Esophagus mucosa (tissue), 1 donor: ENCODE data around the gene LMNTD2. TPM values are rescaled to one million over a fixed set of nuclear protein-coding genes. Genes with fewer than 3 reads are reported as not detected.

ENCODE experiments used
- ATAC-seq: fragments of 200-7000 bp; cut with Tn5 transposase; one replicate; pipeline ENCODE4 v1.9.1; 2020
- total RNA-seq: library from RNA; stranded (reverse); gene quantifications from one replicate; pipeline ENCODE4 v1.2.4, GENCODE V29; 2023
- donor health status: DM: yes; HTN: yes; CAD: no.

LMNTD2 gene
- total RNA-seq, 1 donor from 2014 or later = 3.0 TPM

DNA sequence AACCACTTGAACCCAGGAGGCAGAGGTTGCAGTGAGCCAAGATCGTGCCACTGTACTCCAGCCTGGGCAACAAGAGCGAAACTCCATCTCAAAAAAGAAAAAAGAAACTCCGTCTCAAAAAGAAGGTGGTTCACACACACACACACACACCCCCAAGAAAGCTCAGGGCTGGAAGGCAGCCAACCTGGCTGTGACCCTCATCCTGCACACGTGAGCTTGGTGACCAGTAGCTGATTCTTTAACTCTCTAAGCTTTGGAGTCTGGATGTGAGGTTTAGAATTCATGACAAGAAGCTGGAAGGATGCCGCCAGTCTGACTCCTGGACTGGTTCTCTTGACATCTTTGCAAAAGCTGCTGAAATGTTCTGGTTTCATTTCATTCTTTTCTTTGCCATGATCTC lies 51.6 kb downstream of the LMNTD2 start:
- no peak for ATAC-seq

DNA sequence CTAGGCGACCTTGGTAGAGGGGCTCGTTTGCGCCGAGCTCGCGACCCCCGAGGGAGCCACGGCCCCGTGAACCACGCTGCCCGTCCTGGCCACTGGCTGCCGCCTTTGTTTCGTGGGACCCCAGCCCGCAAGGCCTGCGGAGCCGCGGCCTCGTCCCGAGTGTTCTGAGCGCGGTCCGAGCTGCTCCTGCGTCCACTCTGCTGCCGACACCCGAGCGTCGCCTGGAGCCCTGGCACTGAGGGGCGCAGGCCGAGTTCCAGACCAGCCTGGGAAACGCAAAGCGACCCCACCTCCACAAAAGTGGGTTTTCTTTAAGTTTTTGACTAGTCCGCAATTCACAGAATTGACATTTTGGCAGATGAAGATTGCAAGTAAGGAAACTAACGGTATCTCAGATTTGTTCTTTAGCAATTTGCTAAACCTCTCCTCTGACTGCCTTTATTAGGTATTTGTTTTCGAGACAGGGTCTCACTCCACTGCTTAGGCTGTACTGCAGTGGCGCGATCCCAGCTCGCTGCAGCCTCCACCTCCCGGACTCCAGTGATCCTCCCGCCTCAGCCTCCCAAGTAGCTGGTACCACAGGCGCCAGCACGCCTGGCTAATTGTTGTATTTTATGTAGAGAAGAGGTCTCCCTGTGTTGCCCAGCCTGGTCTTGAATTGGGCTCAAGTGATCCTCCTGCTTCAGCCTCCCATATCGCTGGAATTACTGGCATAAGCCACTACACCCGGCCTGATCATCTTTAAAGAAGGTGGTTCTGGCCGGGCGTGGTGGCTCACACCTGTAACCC lies 52.6 kb downstream of the LMNTD2 start:
- no peak for ATAC-seq

- ATAC-seq = peak; percentile 93
Observed at GRCh38 chr11:506995-507726, 53.4 kb downstream of the LMNTD2 start, which contains the start of gene RNH1. RNH1 (minus strand) TSS chr11:507242; CDS start chr11:502162, 5,080 bp downstream.

DNA sequence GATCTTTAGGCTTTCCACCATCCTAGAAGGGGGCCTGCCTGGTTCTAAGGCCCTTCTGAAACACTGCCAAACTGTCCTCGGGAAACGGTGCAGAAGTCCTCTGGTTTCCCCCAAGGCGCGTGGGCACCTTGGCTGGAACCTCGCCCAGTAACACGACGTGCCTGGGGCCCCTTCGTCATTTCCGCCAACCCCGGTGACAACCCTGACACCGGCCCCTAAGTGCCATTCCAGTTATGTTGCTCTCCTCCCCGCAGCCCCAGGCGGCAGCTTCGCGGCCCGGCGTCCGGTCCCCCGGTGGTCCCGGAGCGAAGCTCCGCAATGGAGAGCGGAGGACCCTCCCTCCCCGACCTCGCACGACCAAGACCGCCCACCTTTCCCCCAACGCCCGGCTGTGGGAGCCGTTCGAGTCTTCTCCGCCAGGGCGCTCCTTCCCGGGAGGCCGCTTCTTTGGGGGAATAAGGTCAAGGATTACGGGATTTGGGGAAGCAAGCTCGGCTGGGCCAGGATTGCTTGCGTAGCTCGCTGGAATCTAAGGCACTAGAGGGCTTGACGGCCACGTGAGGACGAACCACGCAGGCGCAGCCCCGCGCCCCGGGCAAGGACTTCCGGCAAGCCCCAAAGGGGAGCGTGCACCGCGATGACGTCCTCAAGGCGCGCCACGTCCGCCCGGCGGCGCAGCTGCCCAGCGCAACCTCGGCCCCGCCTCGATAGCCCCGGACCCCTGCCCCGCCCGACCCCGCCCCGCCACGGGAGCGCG lies 54.1 kb downstream of the LMNTD2 start:
- ATAC-seq = peak; percentile 81

DNA sequence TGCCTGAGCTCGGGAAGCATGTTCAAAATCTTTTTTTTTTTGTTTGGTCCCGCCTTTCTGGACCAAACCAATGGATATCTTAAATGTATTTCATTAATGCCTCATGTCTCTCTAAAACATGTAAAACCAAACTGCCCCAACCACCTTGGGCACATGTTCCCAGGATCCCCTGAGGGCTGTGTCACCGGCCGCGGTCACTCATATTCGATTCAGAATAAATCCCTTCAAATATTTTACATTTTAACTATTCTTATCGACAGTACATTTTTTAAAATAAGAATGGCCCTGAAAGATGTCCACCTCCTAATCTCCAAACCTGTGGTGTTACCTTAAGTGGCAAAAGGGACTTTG lies 55.6 kb downstream of the LMNTD2 start:
- no peak for ATAC-seq

Other genes with a start within 250 kb of the LMNTD2 start
- gene IFITM1, start 246.7 kb downstream of the LMNTD2 start, total RNA-seq = 59.8 TPM
- gene IFITM3, start 239.9 kb downstream of the LMNTD2 start, total RNA-seq = 180 TPM
- 0.32 TPM for gene B4GALNT4, start 191.2 kb downstream of the LMNTD2 start, total RNA-seq
- 359 TPM for gene PKP3, start 166.5 kb downstream of the LMNTD2 start, total RNA-seq
- 15.4 TPM for gene SIGIRR, start 145.7 kb downstream of the LMNTD2 start, total RNA-seq
- 12.8 TPM for gene ANO9, start 118.7 kb downstream of the LMNTD2 start, total RNA-seq
- gene PTDSS2, start 110.5 kb downstream of the LMNTD2 start, total RNA-seq = 12.0 TPM
- gene RNH1, start 53.5 kb downstream of the LMNTD2 start, total RNA-seq = 152 TPM
- gene HRAS, start 25.2 kb downstream of the LMNTD2 start, total RNA-seq = 118 TPM
- 1.3 TPM for gene LRRC56, start 23.2 kb downstream of the LMNTD2 start, total RNA-seq
- 19.6 TPM for gene RASSF7, start 232 bp upstream of the LMNTD2 start, total RNA-seq
- 17.6 TPM for gene PHRF1, start 15.7 kb upstream of the LMNTD2 start, total RNA-seq
- gene IRF7, start 55.2 kb upstream of the LMNTD2 start, total RNA-seq = 19.5 TPM
- not detected for gene CDHR5, start 64.2 kb upstream of the LMNTD2 start, total RNA-seq
- gene SCT, start 66.4 kb upstream of the LMNTD2 start, total RNA-seq = not detected
- gene DRD4, start 76.5 kb upstream of the LMNTD2 start, total RNA-seq = 0.16 TPM
- gene DEAF1, start 134.5 kb upstream of the LMNTD2 start, total RNA-seq = 23.8 TPM
- gene TMEM80, start 135.1 kb upstream of the LMNTD2 start, total RNA-seq = 15.7 TPM
- 259 TPM for gene EPS8L2, start 145.5 kb upstream of the LMNTD2 start, total RNA-seq
- gene TALDO1, start 186.7 kb upstream of the LMNTD2 start, total RNA-seq = 263 TPM
- 38.4 TPM for gene GATD1, start 216.7 kb upstream of the LMNTD2 start, total RNA-seq
- gene CEND1, start 229.4 kb upstream of the LMNTD2 start, total RNA-seq = not detected
- gene SLC25A22, start 237.5 kb upstream of the LMNTD2 start, total RNA-seq = 11.0 TPM
- gene PIDD1, start 244.5 kb upstream of the LMNTD2 start, total RNA-seq = 7.6 TPM
- 2,043 TPM for gene RPLP2, start 249.2 kb upstream of the LMNTD2 start, total RNA-seq